Stimulated activated naive CD8-positive, alpha-beta T cell treated with anti-CD3 and anti-CD28 coated beads, Interleukin-15, Interleukin-2, amounts not matched to agents 100 ng/mL and 50 ng/mL, for 24 hours (primary cell): Measurements from ENCODE around the gene S100A7.
"Not testable (repeated sequence)": the region's sequence is repeated elsewhere in the genome, so short reads cannot be mapped to it uniquely, and the experiment has no call there.

ENCODE experiments used
- H3K27ac Mint-ChIP-seq: one replicate; pipeline ENCODE4 v1.8.0; 2021; ENCODE audit warnings: mild to moderate bottlenecking, mixed read lengths
- H3K27me3 Mint-ChIP-seq: one replicate; pipeline ENCODE4 v1.8.0; 2021; ENCODE audit warnings: mixed read lengths
- H3K36me3 Mint-ChIP-seq: one replicate; pipeline ENCODE4 v1.8.0; 2021; ENCODE audit warnings: low read depth, mixed read lengths
- H3K4me1 Mint-ChIP-seq: one replicate; pipeline ENCODE4 v1.8.0; 2021; ENCODE audit warnings: low read depth, mixed read lengths
- H3K4me3 Mint-ChIP-seq: one replicate; pipeline ENCODE4 v1.8.0; 2021; ENCODE audit warnings: mild to moderate bottlenecking, mixed read lengths
- H3K9me3 Mint-ChIP-seq: one replicate; pipeline ENCODE4 v1.8.0; 2021; ENCODE audit warnings: mixed read lengths

Gene S100A7

DNA sequence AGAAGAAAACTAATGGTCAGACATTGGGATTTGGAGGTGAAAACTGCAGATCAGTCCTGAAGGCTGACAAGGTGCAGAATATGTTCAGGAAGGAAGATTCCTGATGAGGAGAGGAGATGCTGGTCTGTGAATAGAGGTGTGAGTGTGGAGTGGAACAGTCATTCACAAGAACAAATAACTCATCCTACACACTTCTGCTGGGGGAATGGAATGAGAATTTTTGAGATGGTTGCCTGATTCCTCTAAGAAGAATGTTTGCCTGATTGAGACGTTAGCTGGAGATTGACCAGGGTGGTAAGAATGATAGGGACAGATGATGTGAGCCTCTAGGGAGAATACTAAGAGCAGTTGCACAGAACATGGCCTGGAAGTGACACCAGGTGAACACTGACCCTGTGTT, 4.1 kb downstream of the S100A7 start:
- H3K4me1 Mint-ChIP-seq, result no peaks in the 10 kb centered on the region
- no peak overlapping the region for H3K4me3 Mint-ChIP-seq
- no peaks in the 10 kb centered on the region for H3K36me3 Mint-ChIP-seq
- H3K9me3 Mint-ChIP-seq, result no peaks in the 10 kb centered on the region
- H3K27ac Mint-ChIP-seq, result no peak overlapping the region
- peaks cover 27% of the 10 kb centered on the region for H3K27me3 Mint-ChIP-seq

DNA sequence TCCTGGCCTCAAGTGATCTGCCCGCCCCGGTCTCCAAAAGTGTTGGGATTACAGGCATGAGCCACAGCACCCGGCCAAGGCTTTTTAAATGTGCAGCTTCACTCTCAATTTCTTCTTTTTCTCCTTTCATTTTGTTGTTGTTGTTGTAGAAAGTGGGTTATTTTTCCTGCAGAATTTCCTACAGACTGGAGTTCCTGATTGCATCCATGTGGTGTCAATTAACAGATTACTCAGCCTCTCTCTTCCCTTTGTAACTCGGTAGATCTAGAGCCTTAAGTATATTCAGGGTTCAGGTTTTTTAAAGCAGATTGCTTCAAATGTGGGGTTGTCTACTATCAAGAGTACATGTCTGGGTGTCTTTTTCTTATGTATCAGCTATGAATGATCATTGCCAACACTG, 11.6 kb downstream of the S100A7 start:
- not testable (repeated sequence) for H3K4me1 Mint-ChIP-seq, H3K9me3 Mint-ChIP-seq, H3K36me3 Mint-ChIP-seq, H3K27ac Mint-ChIP-seq, H3K4me3 Mint-ChIP-seq
- H3K27me3 Mint-ChIP-seq, result peaks cover 40% of the 10 kb centered on the region

DNA sequence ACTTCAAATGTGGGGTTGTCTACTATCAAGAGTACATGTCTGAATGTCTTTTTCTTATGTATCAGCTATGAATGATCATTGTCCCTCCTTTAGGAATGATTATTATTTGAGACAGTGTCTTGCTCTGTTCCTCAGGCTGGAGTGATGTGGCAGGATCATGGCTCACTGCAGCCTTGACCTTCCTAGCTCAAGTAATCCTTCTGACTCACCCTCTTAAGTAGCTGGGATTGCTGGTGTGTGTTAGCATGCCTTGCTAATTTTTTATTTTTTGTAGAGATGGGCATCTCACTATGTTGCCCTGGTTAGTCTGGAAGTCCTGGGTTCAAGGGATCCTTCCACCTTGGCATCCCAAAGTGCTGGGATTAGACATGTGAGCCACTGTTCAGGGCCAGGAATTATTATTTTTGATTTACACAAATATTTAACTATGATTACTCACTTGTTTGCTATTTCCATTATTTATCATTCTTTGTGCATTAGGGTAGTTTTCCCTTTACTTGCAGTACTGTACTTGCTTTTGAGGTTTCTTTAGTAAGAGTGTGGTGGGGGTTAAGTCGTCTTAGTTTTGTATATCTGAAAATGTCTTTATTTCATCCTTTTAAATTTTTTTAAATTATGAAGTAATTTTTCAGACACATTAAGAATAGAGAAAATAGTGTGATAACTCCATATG, 12.8 kb downstream of the S100A7 start:
- Mint-ChIP-seq H3K27me3 (peaks cover 37% of the 10 kb centered on the region), H3K36me3 (no peaks in the 10 kb centered on the region), H3K4me1 (no peaks in the 10 kb centered on the region), H3K27ac (no peak overlapping the region), H3K9me3 (no peaks in the 10 kb centered on the region), H3K4me3 (no peak overlapping the region)

DNA sequence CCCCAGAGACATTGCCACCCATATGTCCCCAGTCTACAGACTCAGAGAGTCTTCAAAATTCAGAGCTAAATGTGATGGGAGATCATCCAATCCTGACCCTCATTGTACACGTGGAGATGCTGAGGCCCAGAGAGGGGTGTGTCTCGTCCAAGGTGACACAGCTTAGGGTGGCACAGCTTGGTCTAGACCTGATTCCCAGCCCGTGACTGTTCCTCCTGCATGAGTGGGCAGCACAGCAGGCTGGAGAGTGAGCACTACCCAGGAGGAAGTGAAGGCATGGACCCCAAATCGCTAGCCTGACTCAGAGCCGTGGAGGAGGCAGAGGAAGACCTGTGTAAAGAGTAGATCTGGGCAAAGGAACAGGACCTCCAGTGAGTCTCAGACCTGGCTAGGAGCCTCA, 16.4 kb downstream of the S100A7 start:
- Mint-ChIP-seq H3K4me3 (no peak overlapping the region), H3K9me3 (no peaks in the 10 kb centered on the region), H3K4me1 (no peaks in the 10 kb centered on the region), H3K36me3 (no peaks in the 10 kb centered on the region), H3K27me3 (peaks cover 17% of the 10 kb centered on the region), H3K27ac (no peak overlapping the region)

DNA sequence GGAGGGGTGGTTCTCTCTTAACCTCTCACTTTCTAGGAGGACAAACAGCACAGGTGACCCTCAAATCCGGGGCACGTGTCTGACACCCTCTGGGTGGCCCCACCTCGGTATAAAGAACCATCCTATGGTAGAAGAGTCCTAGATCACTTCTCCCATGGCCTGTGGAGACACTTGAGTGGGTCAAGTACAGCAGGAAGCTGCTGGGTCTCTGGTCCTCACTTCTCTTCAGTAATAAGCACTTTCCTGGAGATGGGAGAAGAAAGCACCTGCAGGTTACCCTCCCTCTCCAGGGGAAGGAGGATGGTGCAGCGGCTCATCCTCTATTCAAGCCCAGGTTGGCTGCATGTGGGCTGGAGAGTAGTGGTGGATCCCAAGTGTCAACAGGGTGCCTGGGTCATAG, 17.0 kb downstream of the S100A7 start:
- no peaks in the 10 kb centered on the region for H3K9me3 Mint-ChIP-seq
- no peaks in the 10 kb centered on the region for H3K36me3 Mint-ChIP-seq
- no peak overlapping the region for H3K27ac Mint-ChIP-seq
- peaks cover 13% of the 10 kb centered on the region for H3K27me3 Mint-ChIP-seq
- H3K4me3 Mint-ChIP-seq, result no peak overlapping the region
- H3K4me1 Mint-ChIP-seq, result no peaks in the 10 kb centered on the region

DNA sequence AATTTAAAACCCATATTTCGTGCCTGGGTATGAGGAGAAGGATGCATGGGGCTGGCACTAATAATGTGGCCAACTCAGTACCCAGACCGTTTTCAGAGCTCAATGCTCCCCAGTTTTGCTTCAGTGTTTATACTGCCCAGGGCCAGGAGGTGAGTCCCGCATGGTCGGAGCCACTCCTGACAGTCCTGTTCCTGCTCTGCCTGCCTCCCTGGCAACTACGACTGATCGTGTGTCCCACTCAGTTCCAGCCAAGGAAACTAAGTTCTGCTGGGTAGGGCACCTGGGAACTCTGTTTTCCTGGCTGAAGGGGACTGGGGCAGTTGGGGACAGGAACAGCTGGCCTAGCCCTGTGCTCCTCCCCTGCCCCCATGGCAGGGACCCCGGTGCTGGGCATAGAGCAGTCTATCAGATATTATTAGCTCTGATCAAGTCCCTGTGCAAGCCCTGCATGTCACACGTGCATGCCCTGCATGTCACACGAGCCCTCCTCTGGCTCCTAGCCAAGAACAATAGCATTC, 19.2 kb downstream of the S100A7 start:
- Mint-ChIP-seq H3K4me1 (no peaks in the 10 kb centered on the region), H3K9me3 (no peaks in the 10 kb centered on the region), H3K36me3 (no peaks in the 10 kb centered on the region), H3K4me3 (no peak overlapping the region), H3K27me3 (peaks cover 12% of the 10 kb centered on the region), H3K27ac (no peak overlapping the region)

DNA sequence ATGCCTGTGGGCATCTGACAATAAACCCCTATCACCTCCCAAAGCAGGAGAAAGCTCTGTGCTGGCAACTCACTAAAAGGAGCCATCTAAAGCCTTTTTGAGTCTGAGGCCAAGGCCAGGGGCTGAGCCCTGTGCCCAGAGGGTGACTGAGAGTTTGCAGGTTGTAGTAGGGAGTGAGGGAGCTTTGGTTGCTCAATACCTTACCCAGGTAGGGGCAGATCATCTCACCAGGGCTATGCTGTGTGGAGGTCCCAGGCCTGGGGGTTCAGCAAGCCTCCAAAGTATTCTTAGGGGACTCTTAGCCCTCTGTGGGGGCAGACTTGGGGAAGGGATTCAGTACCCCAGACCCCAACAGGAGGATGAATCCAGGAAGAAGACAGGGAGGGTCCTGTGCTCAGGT, 21.2 kb downstream of the S100A7 start:
- Mint-ChIP-seq H3K36me3 (no peaks in the 10 kb centered on the region), H3K27ac (no peak overlapping the region), H3K9me3 (no peaks in the 10 kb centered on the region), H3K4me3 (no peak overlapping the region), H3K27me3 (peaks cover 9% of the 10 kb centered on the region), H3K4me1 (no peaks in the 10 kb centered on the region)

DNA sequence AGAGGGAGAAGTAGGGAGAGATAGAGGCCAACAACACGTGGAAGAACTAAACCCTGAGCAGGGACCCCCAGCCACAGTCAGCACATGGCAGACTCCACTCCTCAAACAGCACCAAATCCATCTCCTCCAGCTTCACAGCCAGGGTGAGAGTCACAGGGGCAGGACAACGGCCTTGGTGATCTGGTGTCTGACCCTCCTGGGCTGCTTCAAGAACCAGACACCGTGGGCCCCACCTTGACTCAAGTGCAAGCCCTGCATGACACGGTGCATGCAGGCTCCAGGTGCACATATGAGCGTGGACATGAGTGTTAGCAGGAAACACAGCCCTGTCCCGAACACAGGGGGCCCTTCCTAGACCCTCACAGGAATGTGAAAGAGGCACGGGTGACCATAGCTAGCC, 21.9 kb downstream of the S100A7 start:
- Mint-ChIP-seq H3K27me3 (peaks cover 11% of the 10 kb centered on the region), H3K4me1 (no peaks in the 10 kb centered on the region), H3K9me3 (no peaks in the 10 kb centered on the region), H3K4me3 (no peak overlapping the region), H3K36me3 (no peaks in the 10 kb centered on the region), H3K27ac (no peak overlapping the region)

DNA sequence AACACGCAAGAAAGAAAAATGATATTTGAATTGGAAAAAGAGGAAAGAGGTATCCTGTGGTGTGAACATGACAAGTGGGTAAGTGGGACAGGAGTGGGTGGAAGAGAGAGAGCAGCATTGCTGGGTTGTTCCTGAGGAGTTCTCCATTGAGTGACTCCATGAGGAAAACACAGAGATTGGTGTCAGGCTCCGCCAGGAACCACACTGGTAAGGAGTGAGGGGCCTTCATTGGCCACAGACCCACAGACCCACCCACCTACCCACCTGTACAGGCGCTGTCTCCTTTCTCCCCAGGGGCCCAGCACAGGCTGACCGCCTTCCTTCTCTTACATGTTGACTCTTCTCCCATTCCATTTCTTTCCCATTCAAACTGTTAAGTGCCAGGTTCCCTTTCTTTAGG, 23.2 kb downstream of the S100A7 start:
- Mint-ChIP-seq H3K27me3 (peaks cover 12% of the 10 kb centered on the region), H3K9me3 (no peaks in the 10 kb centered on the region), H3K4me1 (no peaks in the 10 kb centered on the region), H3K27ac (no peak overlapping the region), H3K36me3 (no peaks in the 10 kb centered on the region), H3K4me3 (no peak overlapping the region)

DNA sequence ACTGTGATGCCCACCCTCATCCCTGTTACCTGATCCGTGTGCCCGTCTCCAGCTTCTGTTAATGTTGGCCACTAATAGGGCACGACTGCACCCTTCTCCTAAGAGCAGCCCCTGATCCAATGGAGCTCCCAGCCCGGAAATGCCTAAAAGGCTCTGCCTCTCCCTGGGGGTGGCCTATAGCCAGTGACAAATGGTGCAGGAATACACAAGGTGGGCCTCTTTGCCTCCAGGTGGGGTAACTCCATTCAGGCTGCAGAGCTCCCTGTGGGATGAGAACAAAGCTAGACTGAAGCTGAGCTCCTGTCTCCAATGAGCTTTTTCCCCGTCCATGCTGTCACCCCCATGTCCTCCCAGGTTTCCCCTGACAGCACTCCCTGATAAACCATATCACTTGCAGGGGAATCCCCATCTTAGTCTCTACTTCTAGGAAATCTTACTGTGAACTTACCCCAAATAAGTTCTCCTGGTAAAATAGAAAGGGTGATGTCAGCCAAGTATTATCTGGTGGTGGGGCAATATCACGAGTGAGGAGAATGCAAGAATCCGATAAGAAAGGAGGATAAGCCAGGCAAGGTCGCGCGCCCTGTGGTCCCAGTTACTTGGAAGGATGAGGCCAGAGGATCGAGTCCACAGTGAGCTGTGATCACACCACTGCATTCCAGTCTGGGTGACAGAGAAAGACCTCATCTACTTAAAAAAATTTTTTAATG, 25.6 kb downstream of the S100A7 start:
- Mint-ChIP-seq H3K27me3 (peaks cover 12% of the 10 kb centered on the region), H3K36me3 (no peaks in the 10 kb centered on the region), H3K4me3 (no peak overlapping the region), H3K4me1 (no peaks in the 10 kb centered on the region), H3K9me3 (no peaks in the 10 kb centered on the region), H3K27ac (no peak overlapping the region)

DNA sequence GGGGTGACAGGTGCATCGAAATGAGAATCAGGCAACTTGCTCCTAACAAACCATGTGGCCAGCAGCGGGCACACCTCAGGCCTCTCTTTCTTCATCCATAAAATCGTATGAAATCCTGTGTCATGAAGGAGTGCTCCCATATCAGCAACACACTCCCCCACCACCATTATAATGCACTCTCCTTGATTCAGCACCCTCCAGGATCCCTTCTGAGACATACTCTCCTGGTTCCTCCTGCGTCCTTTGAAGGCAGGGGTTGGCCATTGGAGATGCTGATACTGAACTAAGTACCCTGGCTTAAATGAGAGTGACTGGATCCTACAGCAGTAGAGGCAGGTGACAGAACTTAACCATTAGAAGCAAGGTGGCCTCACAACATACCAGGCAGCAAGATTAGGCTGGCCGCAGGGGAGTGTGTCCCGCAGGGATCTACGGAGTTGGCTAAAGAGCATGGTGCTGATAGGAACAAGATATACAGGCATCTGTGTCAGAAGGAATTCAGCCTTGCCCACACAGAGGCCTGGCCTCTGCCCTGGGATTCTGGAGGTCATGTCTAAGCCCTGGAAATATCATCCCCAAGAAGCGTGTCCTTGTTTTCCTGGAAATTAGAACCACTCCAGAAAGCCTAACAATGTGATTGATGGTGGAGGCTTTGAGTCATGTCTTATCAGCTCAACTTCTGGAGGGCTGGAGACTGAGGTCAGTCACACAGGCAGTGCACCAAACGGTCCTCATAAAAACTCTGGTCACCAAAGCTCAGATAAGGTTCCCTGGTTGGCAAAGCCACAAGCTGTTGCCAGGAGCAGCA, 27.4 kb downstream of the S100A7 start:
- Mint-ChIP-seq H3K4me3 (no peak overlapping the region), H3K9me3 (no peaks in the 10 kb centered on the region)

DNA sequence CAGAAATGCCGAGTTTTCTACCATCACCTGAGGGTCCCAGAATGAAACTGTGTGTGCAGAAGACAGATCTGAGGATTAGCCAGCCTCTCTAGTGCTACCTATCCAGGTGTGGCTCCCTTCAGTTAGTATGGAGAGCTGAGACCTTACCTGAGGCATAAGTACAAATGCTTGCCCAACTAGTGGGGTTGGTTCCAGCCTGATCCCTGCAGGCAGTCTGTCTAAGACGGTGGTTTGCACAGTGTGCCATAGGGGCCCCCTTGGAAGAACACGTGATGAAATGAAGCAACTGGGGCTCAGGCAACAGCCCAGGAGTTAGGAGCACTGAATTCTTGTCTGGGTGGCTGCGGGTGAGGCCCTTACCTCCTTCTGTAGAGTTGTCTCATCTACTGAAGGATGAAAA, 28.5 kb downstream of the S100A7 start:
- Mint-ChIP-seq H3K27ac (no peak overlapping the region), H3K9me3 (no peaks in the 10 kb centered on the region)

More for the DNA sequence above, 27.4 kb downstream of the S100A7 start:
- H3K4me1 Mint-ChIP-seq, result no peaks in the 10 kb centered on the region
- H3K27ac Mint-ChIP-seq, result no peak overlapping the region
- no peaks in the 10 kb centered on the region for H3K36me3 Mint-ChIP-seq
- peaks cover 13% of the 10 kb centered on the region for H3K27me3 Mint-ChIP-seq

DNA sequence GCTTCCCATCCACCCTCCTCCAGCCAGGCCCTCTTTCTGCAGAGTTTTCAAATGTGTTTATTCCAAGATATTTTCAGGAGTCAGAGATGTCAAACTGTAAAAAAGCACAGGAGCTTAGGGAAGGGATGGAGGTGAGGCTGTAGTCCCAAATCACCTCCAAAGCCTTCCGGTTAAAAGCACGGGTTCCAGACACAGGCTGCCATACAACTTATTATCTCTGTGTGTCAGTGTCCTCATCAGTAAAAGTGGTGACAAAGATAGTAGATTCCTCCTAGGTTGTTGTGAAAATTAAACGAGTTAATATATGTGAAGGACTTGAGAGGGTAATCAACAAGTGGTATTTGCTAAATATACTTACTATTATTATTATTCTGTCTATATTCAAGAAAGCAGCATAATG, 29.0 kb downstream of the S100A7 start:
- Mint-ChIP-seq H3K4me3 (no peak overlapping the region), H3K27ac (no peak overlapping the region), H3K9me3 (no peaks in the 10 kb centered on the region), H3K36me3 (no peaks in the 10 kb centered on the region), H3K27me3 (peaks cover 8% of the 10 kb centered on the region), H3K4me1 (no peaks in the 10 kb centered on the region)

More for the DNA sequence above, 28.5 kb downstream of the S100A7 start:
- H3K4me3 Mint-ChIP-seq, result no peak overlapping the region
- no peaks in the 10 kb centered on the region for H3K36me3 Mint-ChIP-seq
- H3K4me1 Mint-ChIP-seq, result no peaks in the 10 kb centered on the region
- peaks cover 8% of the 10 kb centered on the region for H3K27me3 Mint-ChIP-seq

DNA sequence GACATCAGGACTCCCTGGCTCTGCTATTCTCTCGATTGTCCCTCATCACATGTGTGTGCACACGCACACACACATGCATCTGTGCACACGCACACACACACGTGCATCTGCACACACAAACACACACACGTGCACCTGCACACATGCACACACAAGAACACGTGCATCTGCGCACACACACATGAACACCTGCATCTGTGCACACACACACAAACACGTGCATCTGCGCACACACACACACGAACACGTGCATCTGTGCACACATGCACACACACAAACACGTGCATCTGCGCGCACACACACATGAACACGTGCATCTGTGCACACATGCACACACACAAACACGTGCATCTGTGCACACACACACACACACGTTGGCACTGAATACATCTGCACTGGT, 29.4 kb downstream of the S100A7 start:
- no peaks in the 10 kb centered on the region for H3K4me1 Mint-ChIP-seq
- H3K36me3 Mint-ChIP-seq, result no peaks in the 10 kb centered on the region
- no peak overlapping the region for H3K27ac Mint-ChIP-seq
- H3K4me3 Mint-ChIP-seq, result no peak overlapping the region
- H3K9me3 Mint-ChIP-seq, result no peaks in the 10 kb centered on the region
- H3K27me3 Mint-ChIP-seq, result peaks cover 8% of the 10 kb centered on the region

DNA sequence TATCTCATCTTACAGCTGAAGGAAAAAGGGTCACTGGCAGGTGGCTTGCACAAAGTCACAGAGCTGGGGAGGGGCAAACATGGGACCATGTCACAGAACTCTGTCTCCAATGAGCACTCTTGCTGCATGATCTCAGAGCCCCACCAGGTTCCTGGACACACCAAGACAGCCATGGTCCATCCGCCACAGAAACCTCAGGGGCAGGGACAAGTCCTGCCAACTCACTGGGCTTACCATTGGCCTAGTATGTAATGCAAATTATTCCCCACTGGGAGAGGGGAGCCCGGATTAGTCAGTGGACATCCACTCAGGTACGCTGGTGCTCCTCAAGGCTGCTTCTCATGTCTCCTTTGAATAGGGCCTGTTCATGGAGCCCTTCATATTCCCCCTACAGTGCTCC, 29.9 kb downstream of the S100A7 start:
- Mint-ChIP-seq H3K4me3 (no peak overlapping the region), H3K27me3 (peaks cover 9% of the 10 kb centered on the region), H3K9me3 (no peaks in the 10 kb centered on the region), H3K4me1 (no peaks in the 10 kb centered on the region), H3K36me3 (no peaks in the 10 kb centered on the region), H3K27ac (no peak overlapping the region)
